Uterus (tissue), 4 donors: ENCODE results near the gene INMT. TPM values are rescaled to one million over a fixed set of nuclear protein-coding genes. Genes with fewer than 3 reads are reported as not detected.

Experiments
- DNase-seq, 2 donors: peaks; one replicate each; pipeline ENCODE4 v3.0.0-alpha.2; 2019 to 2020
- H3K27ac ChIP-seq, 2 donors: fragments of 200-600 bp; sonication (generic); 1 replicate in 1 of 2; 2 replicates in 1 of 2; pipeline ENCODE4 v1.5.1; 2016 to 2018
- H3K27me3 ChIP-seq, 2 donors: fragments of 200-600 bp; sonication (generic); one replicate each; pipeline ENCODE4 v1.5.1; 2018 to 2019; ENCODE audit warnings: control low read depth in 1 of 2
- H3K36me3 ChIP-seq, 2 donors: fragments of 200-600 bp; sonication (generic); one replicate each; pipeline ENCODE4 v1.5.1; 2019; ENCODE audit warnings: control low read depth in 1 of 2
- H3K4me1 ChIP-seq, 2 donors: fragments of 200-600 bp; sonication (generic); one replicate each; pipeline ENCODE4 v1.5.1; 2018 to 2019; ENCODE audit warnings: control low read depth in 1 of 2
- H3K4me3 ChIP-seq, 2 donors: fragments of 200-600 bp; sonication (generic); 1 replicate in 1 of 2; 2 replicates in 1 of 2; pipeline ENCODE4 v1.5.1; 2018 to 2019; ENCODE audit warnings: mild to moderate bottlenecking in 1 of 2
- H3K9me3 ChIP-seq, 2 donors: fragments of 200-600 bp; sonication (generic); one replicate each; pipeline ENCODE4 v1.5.1; 2019; ENCODE audit warnings: control low read depth in 1 of 2
- CTCF ChIP-seq, 4 experiments: fragments of 200-600 bp in 2 of 4; fragments of 450-650 bp in 2 of 4; sonication (generic) in 2 of 4; IDR thresholded peaks; one replicate each; pipeline ENCODE4 v1.5.1; 2016 to 2019; ENCODE audit warnings: antibody characterized with exemption in 4 of 4, mild to moderate bottlenecking in 2 of 4, moderate library complexity in 1 of 4
- POLR2A ChIP-seq, 2 donors: fragments of 450-650 bp; IDR thresholded peaks; one replicate each; pipeline ENCODE4 v1.6.1; 2016; ENCODE audit warnings: antibody characterized with exemption in 2 of 2, mild to moderate bottlenecking in 1 of 2, moderate library complexity in 1 of 2
- intact Hi-C: fragments of 100-400 bp; cut with DNase I; formaldehyde crosslinking; loops from one replicate; pipeline ENCODE4 v1.15.1; 2023; ENCODE audit warnings: low total_unique reads
- total RNA-seq, 4 donors: library from RNA; depleted of rRNA in 3 of 4; stranded (reverse); fragments of >200 nt in 3 of 4; gene quantifications; one replicate each; pipeline versions ENCODE4 v1.1.0 to v1.2.4, GENCODE V29; 2014 to 2023
- donor health status: DM: yes; HTN: yes; CAD: no.

INMT gene
- total RNA-seq, 4 donors from 2014 or later = 6.5 to 29.2 (median 20.0) TPM

DNA sequence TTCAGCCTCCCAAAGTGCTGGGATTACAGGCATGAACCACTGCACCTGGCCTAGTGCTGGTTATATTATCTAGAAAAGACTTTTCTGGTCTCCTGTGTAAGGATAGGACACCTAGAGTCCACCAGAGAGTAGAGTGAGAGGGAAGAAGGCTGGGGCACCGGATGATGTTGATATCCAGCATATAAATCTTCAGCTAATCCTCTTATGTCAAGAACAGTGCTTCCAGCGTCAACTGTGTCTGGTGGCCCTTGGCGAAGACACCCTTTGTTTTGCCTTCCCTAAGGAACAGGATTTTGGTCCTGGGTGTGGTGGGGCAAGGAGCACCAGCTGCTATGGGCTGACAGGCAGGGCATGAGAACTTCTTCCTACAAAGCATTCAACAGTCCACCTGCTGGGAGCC, 16.3 kb upstream of the INMT start:
- DNase-seq = no peak
- no peaks in the 10 kb centered on the region for H3K9me3 ChIP-seq
- intact Hi-C loops = no loop called here
- no peaks in the 10 kb centered on the region for H3K4me1 ChIP-seq
- H3K27ac ChIP-seq = no peak overlapping the region
- no peak overlapping the region for H3K4me3 ChIP-seq
- H3K27me3 ChIP-seq = no peaks in the 10 kb centered on the region
- TF ChIP-seq POLR2A (IDR thresholded peaks at IDR 0.05) (no peak), CTCF (IDR thresholded peaks at IDR 0.05) (no peak)
- no peaks in the 10 kb centered on the region for H3K36me3 ChIP-seq

GRCh38 chr7:30736291-30736690, 15.6 kb upstream of the INMT start:
- no peaks in the 10 kb centered on the region for H3K27me3 ChIP-seq
- DNase-seq = no peak

GRCh38 chr7:30738026-30738915, 13.7 kb upstream of the INMT start:
- H3K4me1 ChIP-seq = no peaks in the 10 kb centered on the region
- H3K27ac ChIP-seq = no peak overlapping the region
- intact Hi-C loops = no loop called here
- no peaks in the 10 kb centered on the region for H3K9me3 ChIP-seq
- no peaks in the 10 kb centered on the region for H3K36me3 ChIP-seq
- no peak overlapping the region for H3K4me3 ChIP-seq
- DNase-seq = no peak
- no peaks in the 10 kb centered on the region for H3K27me3 ChIP-seq
- no peak for TF ChIP-seq POLR2A (IDR thresholded peaks at IDR 0.05)
- no peak for TF ChIP-seq CTCF (IDR thresholded peaks at IDR 0.05)

More at GRCh38 chr7:30736291-30736690, 15.6 kb upstream of the INMT start:
- Histone ChIP-seq H3K9me3 (no peaks in the 10 kb centered on the region), H3K4me3 (no peak overlapping the region), H3K27ac (no peak overlapping the region), H3K4me1 (no peaks in the 10 kb centered on the region), H3K36me3 (no peaks in the 10 kb centered on the region)
- intact Hi-C loops = no loop called here
- TF ChIP-seq POLR2A (IDR thresholded peaks at IDR 0.05) (no peak), CTCF (IDR thresholded peaks at IDR 0.05) (no peak)

GRCh38 chr7:30739691-30740090, 12.2 kb upstream of the INMT start:
- H3K4me1 ChIP-seq = no peaks in the 10 kb centered on the region
- H3K4me3 ChIP-seq = no peak overlapping the region
- intact Hi-C loops = no loop called here
- no peak overlapping the region for H3K27ac ChIP-seq
- TF ChIP-seq CTCF (IDR thresholded peaks at IDR 0.05) = no peak
- no peak for TF ChIP-seq POLR2A (IDR thresholded peaks at IDR 0.05)
- no peaks in the 10 kb centered on the region for H3K27me3 ChIP-seq
- H3K9me3 ChIP-seq = no peaks in the 10 kb centered on the region
- DNase-seq = no peak
- H3K36me3 ChIP-seq = no peaks in the 10 kb centered on the region

- Histone ChIP-seq H3K4me1 (no peaks in the 10 kb centered on the region), H3K4me3 (no peak overlapping the region), H3K9me3 (no peaks in the 10 kb centered on the region), H3K36me3 (no peaks in the 10 kb centered on the region), H3K27ac (no peak overlapping the region), H3K27me3 (no peaks in the 10 kb centered on the region)
- TF ChIP-seq CTCF (IDR thresholded peaks at IDR 0.05) (peak; percentile 90 to 97 (median 92)), POLR2A (IDR thresholded peaks at IDR 0.05) (no peak)
- peak; percentile 68 to 78 for DNase-seq
- intact Hi-C loops = no loop called here
These were observed 11.3 kb upstream of the INMT start for GRCh38 chr7:30740417-30741181.
